ENCODE measurements around the gene ZEB2. TPM values are rescaled to one million over a fixed set of nuclear protein-coding genes. Genes with fewer than 3 reads are reported as not detected.

The ZEB2 gene
- total and polyA plus RNA-seq, 7 donors, result 8.1 to 70.6 (median 51.0) TPM

DNA sequence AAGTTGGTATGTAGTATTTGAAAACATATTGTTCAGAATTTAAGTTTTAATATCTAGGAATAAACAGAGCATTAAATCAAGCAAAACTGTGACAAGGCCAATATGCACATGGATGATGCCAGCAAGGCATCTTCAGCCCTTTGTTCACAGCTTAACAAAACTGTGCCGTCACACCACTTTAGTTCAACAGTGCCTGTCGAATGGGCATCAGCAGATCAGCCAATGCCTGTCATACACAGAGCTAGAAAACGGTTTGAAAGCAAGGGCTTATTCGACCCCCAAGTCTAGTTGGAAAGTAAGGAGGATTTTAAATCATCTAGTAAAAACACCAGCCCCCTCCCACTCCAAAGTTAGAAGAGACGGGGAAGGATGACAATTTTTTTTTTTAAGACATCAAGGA is 16.7 kb downstream of the ZEB2 start:
- no peaks in the 10 kb centered on the region for H3K27me3 ChIP-seq
- intact Hi-C loops (cut with DNase I), result loop anchor here (10.0 kb wide), 1 partner anchor 1068 kb away; no protein-coding TSS in a partner anchor
- DNase-seq, result no peak
- WGBS, 2 donors, result 61 to 66% methylated on average over 5 of the region's 5 CpGs
- H3K9me3 ChIP-seq, result no peaks in the 10 kb centered on the region
- TF ChIP-seq, protein P1, sequence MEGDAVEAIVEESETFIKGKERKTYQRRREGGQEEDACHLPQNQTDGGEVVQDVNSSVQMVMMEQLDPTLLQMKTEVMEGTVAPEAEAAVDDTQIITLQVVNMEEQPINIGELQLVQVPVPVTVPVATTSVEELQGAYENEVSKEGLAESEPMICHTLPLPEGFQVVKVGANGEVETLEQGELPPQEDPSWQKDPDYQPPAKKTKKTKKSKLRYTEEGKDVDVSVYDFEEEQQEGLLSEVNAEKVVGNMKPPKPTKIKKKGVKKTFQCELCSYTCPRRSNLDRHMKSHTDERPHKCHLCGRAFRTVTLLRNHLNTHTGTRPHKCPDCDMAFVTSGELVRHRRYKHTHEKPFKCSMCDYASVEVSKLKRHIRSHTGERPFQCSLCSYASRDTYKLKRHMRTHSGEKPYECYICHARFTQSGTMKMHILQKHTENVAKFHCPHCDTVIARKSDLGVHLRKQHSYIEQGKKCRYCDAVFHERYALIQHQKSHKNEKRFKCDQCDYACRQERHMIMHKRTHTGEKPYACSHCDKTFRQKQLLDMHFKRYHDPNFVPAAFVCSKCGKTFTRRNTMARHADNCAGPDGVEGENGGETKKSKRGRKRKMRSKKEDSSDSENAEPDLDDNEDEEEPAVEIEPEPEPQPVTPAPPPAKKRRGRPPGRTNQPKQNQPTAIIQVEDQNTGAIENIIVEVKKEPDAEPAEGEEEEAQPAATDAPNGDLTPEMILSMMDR (IDR thresholded peaks at IDR 0.05), result no peak
- no peak for TF ChIP-seq POLR2A (IDR thresholded peaks at IDR 0.05)
- TF ChIP-seq POLR2AphosphoS5 (IDR thresholded peaks at IDR 0.05), result no peak
- no peak for TF ChIP-seq EP300 (IDR thresholded peaks at IDR 0.05)
- H3K4me3 ChIP-seq, result no peak overlapping the region
- peaks cover 0 to 22% (median 6%) of the 10 kb centered on the region in 4 donors for H3K4me1 ChIP-seq
- H3K36me3 ChIP-seq, result no peaks in the 10 kb centered on the region
- H3K27ac ChIP-seq, result peak overlapping the region in 2 of 4 donors; percentile 17 to 85

DNA sequence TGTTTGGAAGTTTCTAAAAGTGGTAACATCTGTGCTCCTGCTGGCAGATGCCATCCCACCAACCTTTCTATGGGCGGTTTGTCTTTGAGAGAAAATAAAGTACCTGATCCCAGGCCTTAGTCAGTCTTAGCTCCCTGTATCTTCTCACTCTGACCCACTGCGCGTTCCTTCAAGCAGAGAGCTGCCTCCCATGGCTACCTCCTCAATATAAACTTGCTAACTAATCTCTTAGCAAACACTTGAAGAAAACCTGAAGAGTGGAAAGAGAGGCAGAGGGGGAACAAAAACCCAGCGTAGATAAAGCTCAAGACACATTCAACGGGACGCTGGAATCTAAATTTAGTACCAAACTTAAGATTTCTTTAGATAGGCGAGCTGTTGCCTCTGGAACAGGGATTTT is 17.6 kb downstream of the ZEB2 start:
- H3K4me1 ChIP-seq, result peaks cover 0 to 22% (median 6%) of the 10 kb centered on the region in 4 donors
- H3K27me3 ChIP-seq, result no peaks in the 10 kb centered on the region
- no peak overlapping the region for H3K4me3 ChIP-seq
- intact Hi-C loops (cut with DNase I), result loop anchor here (10.0 kb wide), 1 partner anchor 1068 kb away; no protein-coding TSS in a partner anchor
- WGBS, 2 donors, result 73 to 76% methylated on average over 7 of the region's 7 CpGs
- H3K9me3 ChIP-seq, result no peaks in the 10 kb centered on the region
- DNase-seq, result no peak
- H3K36me3 ChIP-seq, result no peaks in the 10 kb centered on the region
- no peak for TF ChIP-seq POLR2A (IDR thresholded peaks at IDR 0.05)
- TF ChIP-seq, protein P1 (IDR thresholded peaks at IDR 0.05), result no peak
- TF ChIP-seq EP300 (IDR thresholded peaks at IDR 0.05), result no peak
- no peak for TF ChIP-seq POLR2AphosphoS5 (IDR thresholded peaks at IDR 0.05)
- peak overlapping the region in 3 of 4 donors; percentile 11 to 85 (median 18) for H3K27ac ChIP-seq

DNA sequence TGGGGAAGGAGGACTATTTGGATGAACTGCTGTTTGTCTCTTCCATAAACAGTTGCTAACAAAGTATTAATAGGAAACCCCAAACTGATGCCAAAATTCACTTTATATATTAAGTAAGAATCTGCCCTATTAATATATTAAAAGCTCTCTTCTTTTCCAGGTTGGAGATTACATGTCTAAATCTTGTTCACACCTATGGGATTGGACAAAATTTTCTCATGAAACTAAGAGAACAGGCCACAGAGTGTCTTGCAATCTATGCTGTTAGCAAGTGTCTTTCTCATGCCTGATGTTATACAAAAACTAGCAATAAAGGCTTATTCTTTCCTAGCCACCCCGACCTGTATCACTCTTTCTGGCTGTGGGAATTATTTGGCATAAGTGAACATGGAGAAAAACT is 18.3 kb downstream of the ZEB2 start:
- peaks cover 0 to 22% (median 6%) of the 10 kb centered on the region in 4 donors for H3K4me1 ChIP-seq

DNA sequence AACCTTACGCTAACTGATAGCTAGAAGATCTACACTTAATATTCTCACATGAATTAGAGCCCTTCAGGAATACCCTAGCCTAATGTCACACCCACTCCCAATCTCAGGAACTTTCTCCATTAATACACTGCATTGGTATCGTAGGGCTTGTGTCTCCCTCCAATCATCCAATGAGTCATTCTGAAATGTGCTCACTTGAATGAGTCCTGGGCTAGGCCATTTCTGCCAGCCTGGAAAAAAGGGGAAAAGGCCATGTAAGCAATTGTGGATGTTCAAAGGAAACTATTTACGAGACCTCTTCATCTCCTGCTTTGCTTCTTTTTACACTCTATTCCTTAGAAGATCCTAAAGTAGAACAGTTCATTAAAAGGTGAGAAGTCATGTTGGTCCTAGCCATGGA is 18.8 kb downstream of the ZEB2 start:
- Histone ChIP-seq H3K4me1 (peaks cover 0 to 21% (median 6%) of the 10 kb centered on the region in 4 donors), H3K4me3 (no peak overlapping the region), H3K27ac (peak overlapping the region in 2 of 4 donors; percentile 2 to 5), H3K9me3 (no peaks in the 10 kb centered on the region), H3K36me3 (no peaks in the 10 kb centered on the region), H3K27me3 (no peaks in the 10 kb centered on the region)
- WGBS, 2 donors, result 79 to 85% methylated on average over 3 of the region's 3 CpGs
- TF ChIP-seq EP300 (IDR thresholded peaks at IDR 0.05) (no peak), POLR2A (IDR thresholded peaks at IDR 0.05) (no peak), POLR2AphosphoS5 (IDR thresholded peaks at IDR 0.05) (no peak)
- TF ChIP-seq, protein P1 (IDR thresholded peaks at IDR 0.05), result no peak
- intact Hi-C loops (cut with DNase I), result loop anchor here (10.0 kb wide), 1 partner anchor 1066 kb away; no protein-coding TSS in a partner anchor
- no peak for DNase-seq

More for the DNA sequence above, 18.3 kb downstream of the ZEB2 start:
- intact Hi-C loops (cut with DNase I), result loop anchor here (10.0 kb wide), 1 partner anchor 1067 kb away; no protein-coding TSS in a partner anchor
- H3K27me3 ChIP-seq, result no peaks in the 10 kb centered on the region
- no peak for DNase-seq
- no peaks in the 10 kb centered on the region for H3K36me3 ChIP-seq
- no peak for TF ChIP-seq EP300 (IDR thresholded peaks at IDR 0.05)
- TF ChIP-seq, protein P1 (IDR thresholded peaks at IDR 0.05), result no peak
- H3K27ac ChIP-seq, result peak overlapping the region in 3 of 4 donors; percentile 11 to 85 (median 18)
- H3K9me3 ChIP-seq, result no peaks in the 10 kb centered on the region
- WGBS, 2 donors, result 65 to 69% methylated on average over 1 of the region's 1 CpG
- no peak overlapping the region for H3K4me3 ChIP-seq

DNA sequence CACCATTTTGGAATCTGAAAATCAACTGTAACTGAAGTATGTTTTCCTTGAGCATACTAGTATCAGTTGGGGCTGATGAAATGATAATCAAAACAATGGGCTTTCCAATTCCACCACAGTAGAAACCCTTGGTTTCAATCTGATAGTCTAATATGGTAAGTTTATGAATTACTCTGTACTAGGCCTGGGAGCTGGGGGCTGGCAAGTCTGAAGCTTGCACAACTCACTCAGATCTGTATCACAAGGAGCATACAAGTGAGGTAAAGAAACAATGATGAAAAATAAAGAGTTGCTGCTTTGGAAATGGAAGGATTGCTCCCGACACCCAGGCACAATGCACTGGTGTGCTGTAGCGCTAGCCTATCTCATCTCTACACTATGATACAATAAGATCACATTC is 19.4 kb downstream of the ZEB2 start:
- Histone ChIP-seq H3K4me1 (peaks cover 0 to 16% (median 8%) of the 10 kb centered on the region in 4 donors), H3K9me3 (no peaks in the 10 kb centered on the region), H3K27ac (no peak overlapping the region), H3K4me3 (no peak overlapping the region), H3K36me3 (no peaks in the 10 kb centered on the region), H3K27me3 (no peaks in the 10 kb centered on the region)
- TF ChIP-seq, protein P1 (IDR thresholded peaks at IDR 0.05), result no peak
- TF ChIP-seq EP300 (IDR thresholded peaks at IDR 0.05) (no peak), POLR2AphosphoS5 (IDR thresholded peaks at IDR 0.05) (no peak), POLR2A (IDR thresholded peaks at IDR 0.05) (no peak)
- DNase-seq, result no peak
- WGBS, 2 donors, result 92 to 93% methylated on average over 2 of the region's 2 CpGs
- intact Hi-C loops (cut with DNase I), result loop anchor here (10.0 kb wide), 1 partner anchor 1066 kb away; no protein-coding TSS in a partner anchor

Data from sigmoid colon (tissue), 7 donors.